ENCODE results near the gene ALOX12B.

The ALOX12B gene

GRCh38 chr17:8100111-8100510 lies 12.6 kb upstream of the ALOX12B start:
- no peak overlapping the region for H3K4me3 ChIP-seq (ENCODE audit: low read length)
- no peak for DNase-seq (ENCODE audit: low read depth)
- TF ChIP-seq CTCF (conservative IDR thresholded peaks at IDR 0.05; ENCODE audit: low read depth, low read length), result no peak

- TF ChIP-seq CTCF (conservative IDR thresholded peaks at IDR 0.05; ENCODE audit: low read depth, low read length), result no peak
- DNase-seq (ENCODE audit: low read depth), result no peak
- H3K4me3 ChIP-seq (ENCODE audit: low read length), result no peak overlapping the region
Observed at GRCh38 chr17:8096541-8096940, 9.0 kb upstream of the ALOX12B start.

- TF ChIP-seq CTCF (conservative IDR thresholded peaks at IDR 0.05; ENCODE audit: low read depth, low read length), result no peak
- H3K4me3 ChIP-seq (ENCODE audit: low read length), result no peak overlapping the region
- DNase-seq (ENCODE audit: low read depth), result no peak
Observed at GRCh38 chr17:8095361-8095760, 7.8 kb upstream of the ALOX12B start.

- DNase-seq (ENCODE audit: low read depth), result no peak
- no peak for TF ChIP-seq CTCF (conservative IDR thresholded peaks at IDR 0.05; ENCODE audit: low read depth, low read length)
- H3K4me3 ChIP-seq (ENCODE audit: low read length), result no peak overlapping the region
Observed at GRCh38 chr17:8091033-8091687, 3.6 kb upstream of the ALOX12B start.

- DNase-seq (ENCODE audit: low read depth), result no peak
- no peak overlapping the region for H3K4me3 ChIP-seq (ENCODE audit: low read length)
- TF ChIP-seq CTCF (conservative IDR thresholded peaks at IDR 0.05; ENCODE audit: low read depth, low read length), result no peak
Observed at GRCh38 chr17:8089728-8090127, 2.2 kb upstream of the ALOX12B start.

GRCh38 chr17:8087952-8088230 lies 375 bp upstream of the ALOX12B start:
- no peak for DNase-seq (ENCODE audit: low read depth)
- H3K4me3 ChIP-seq (ENCODE audit: low read length), result no peak overlapping the region
- no peak for TF ChIP-seq CTCF (conservative IDR thresholded peaks at IDR 0.05; ENCODE audit: low read depth, low read length)

GRCh38 chr17:8084250-8084649 lies 3.3 kb downstream of the ALOX12B start:
- H3K4me3 ChIP-seq (ENCODE audit: low read length), result no peak overlapping the region
- no peak for DNase-seq (ENCODE audit: low read depth)
- no peak for TF ChIP-seq CTCF (conservative IDR thresholded peaks at IDR 0.05; ENCODE audit: low read depth, low read length)

Measured in retinal pigment epithelial cell (primary cell).